GM23338 (cell line): ENCODE measurements around the gene TBC1D9B. TPM values are rescaled to one million over a fixed set of nuclear protein-coding genes. Genes with fewer than 3 reads are reported as not detected.

Experiments used
- ATAC-seq: fragments of 200-7000 bp; cut with Tn5 transposase; 3 replicates; pipeline ENCODE4 v1.9.1; 2020
- DNase-seq: peaks from one replicate; pipeline ENCODE4 v3.0.0-alpha.2; 2015; ENCODE audit warnings: low spot score
- H2AFZ ChIP-seq: fragments of 200-600 bp; sonication (generic); 2 replicates; pipeline ENCODE4 v1.8.0; 2016; ENCODE audit warnings: antibody characterized with exemption, mild to moderate bottlenecking, moderate library complexity
- H3F3A ChIP-seq: fragments of 200-600 bp; sonication (generic); replicated peaks from 2 replicates; pipeline ENCODE4 v1.8.0; 2017; ENCODE audit warnings: antibody characterized with exemption, mixed run types, low read depth
- H3K27ac ChIP-seq: fragments of 200-600 bp; sonication (generic); 2 replicates; pipeline ENCODE4 v1.6.1; 2016; ENCODE audit warnings: low read depth
- H3K27me3 ChIP-seq: fragments of 200-600 bp; sonication (generic); 2 replicates; pipeline ENCODE4 v1.8.0; 2016; ENCODE audit warnings: mild to moderate bottlenecking, mixed run types, moderate library complexity; ENCODE audit not compliant: insufficient read depth
- H3K36me3 ChIP-seq: fragments of 200-600 bp; sonication (generic); 2 replicates; pipeline ENCODE4 v1.8.0; 2016; ENCODE audit warnings: mild to moderate bottlenecking; ENCODE audit not compliant: insufficient read depth
- H3K4me1 ChIP-seq: fragments of 200-600 bp; sonication (generic); 2 replicates; pipeline ENCODE4 v1.8.0; 2016; ENCODE audit warnings: mild to moderate bottlenecking, moderate library complexity; ENCODE audit not compliant: insufficient read depth
- H3K4me2 ChIP-seq: fragments of 200-600 bp; sonication (generic); 2 replicates; pipeline ENCODE4 v1.7.1; 2017; ENCODE audit warnings: mixed run types
- H3K4me3 ChIP-seq: fragments of 200-600 bp; sonication (generic); 2 replicates; pipeline ENCODE4 v1.6.1; 2016; ENCODE audit warnings: mixed run types
- H3K79me2 ChIP-seq: fragments of 200-600 bp; sonication (generic); replicated peaks from 2 replicates; pipeline ENCODE4 v1.8.0; 2017; ENCODE audit warnings: mild to moderate bottlenecking; ENCODE audit not compliant: insufficient read depth
- H3K9me2 ChIP-seq: fragments of 200-600 bp; sonication (generic); 2 replicates; pipeline ENCODE4 v1.8.0; 2017; ENCODE audit not compliant: insufficient read depth
- H4K20me1 ChIP-seq: fragments of 200-600 bp; sonication (generic); replicated peaks from 2 replicates; pipeline ENCODE4 v1.8.0; 2017; ENCODE audit warnings: mild to moderate bottlenecking; ENCODE audit not compliant: insufficient read depth
- H3K27ac Mint-ChIP-seq: 2 replicates; pipeline ENCODE4 v1.8.0; 2020; ENCODE audit warnings: inconsistent platforms, mild to moderate bottlenecking, moderate library complexity, mixed read lengths
- H3K27me3 Mint-ChIP-seq: 3 replicates; pipeline ENCODE4 v1.8.0; 2022; ENCODE audit warnings: low read depth, mild to moderate bottlenecking, moderate library complexity, mixed read lengths, inconsistent platforms; ENCODE audit not compliant: insufficient read depth, poor library complexity
- H3K36me3 Mint-ChIP-seq: 3 replicates; pipeline ENCODE4 v1.8.0; 2021; ENCODE audit warnings: low read depth, mild to moderate bottlenecking, inconsistent platforms, moderate library complexity, mixed read lengths
- H3K4me1 Mint-ChIP-seq: 3 replicates; pipeline ENCODE4 v1.8.0; 2020; ENCODE audit warnings: mild to moderate bottlenecking, inconsistent platforms, mixed read lengths
- H3K4me3 Mint-ChIP-seq: 3 replicates; pipeline ENCODE4 v1.8.0; 2021; ENCODE audit warnings: moderate library complexity, mild to moderate bottlenecking, inconsistent platforms, mixed read lengths
- H3K9me3 Mint-ChIP-seq: 3 replicates; pipeline ENCODE4 v1.8.0; 2020; ENCODE audit warnings: moderate library complexity, mild to moderate bottlenecking, inconsistent platforms, mixed read lengths
- CREB1 ChIP-seq: fragments of 250-450 bp; sonication (Bioruptor Pico); IDR thresholded peaks from 2 replicates; pipeline ENCODE4 v1.5.0; 2020; ENCODE audit warnings: low read depth, mild to moderate bottlenecking, moderate library complexity
- CTCF ChIP-seq, 2 experiments: fragments of 200-600 bp in 1 of 2; sonication (generic) in 1 of 2; conservative IDR thresholded peaks; 2 replicates each; pipeline versions ENCODE4 v1.5.1 to v1.6.1; 2016 to 2017; ENCODE audit warnings: antibody characterized with exemption in 2 of 2, low read depth in 2 of 2, mild to moderate bottlenecking in 2 of 2, moderate library complexity in 1 of 2
- ETS1 ChIP-seq: IDR thresholded peaks from 2 replicates; pipeline ENCODE4 v1.6.1; 2016; ENCODE audit warnings: antibody characterized with exemption
- EZH2 ChIP-seq: fragments of 200-600 bp; sonication (generic); IDR thresholded peaks from one replicate; pipeline ENCODE4 v1.8.0; 2017; ENCODE audit warnings: antibody characterized with exemption, mild to moderate bottlenecking, low read depth; ENCODE audit not compliant: unreplicated experiment
- EZH2phosphoT487 ChIP-seq: fragments of 200-600 bp; sonication (generic); IDR thresholded peaks from one replicate; pipeline ENCODE4 v1.8.1; 2018; ENCODE audit warnings: antibody characterized with exemption; ENCODE audit not compliant: unreplicated experiment
- JUNB ChIP-seq: IDR thresholded peaks from one replicate; pipeline ENCODE4 v1.6.1; 2016; ENCODE audit warnings: antibody characterized with exemption; ENCODE audit not compliant: unreplicated experiment
- NANOG ChIP-seq: IDR thresholded peaks from 2 replicates; pipeline ENCODE4 v1.6.1; 2016; ENCODE audit warnings: antibody characterized with exemption, borderline replicate concordance
- POLR2AphosphoS5 ChIP-seq: IDR thresholded peaks from 2 replicates; pipeline ENCODE4 v1.6.1; 2016; ENCODE audit warnings: antibody characterized with exemption, low read depth
- REST ChIP-seq: IDR thresholded peaks from one replicate; pipeline ENCODE4 v1.6.1; 2018; ENCODE audit warnings: antibody characterized with exemption; ENCODE audit not compliant: unreplicated experiment
- STAT1 ChIP-seq: IDR thresholded peaks from one replicate; pipeline ENCODE4 v1.6.1; 2016; ENCODE audit warnings: antibody characterized with exemption; ENCODE audit not compliant: unreplicated experiment
- ZNF114 ChIP-seq: fragments of 250-450 bp; sonication (Bioruptor Pico); IDR thresholded peaks from 2 replicates; pipeline ENCODE4 v1.5.0; 2020; ENCODE audit warnings: mild to moderate bottlenecking, moderate library complexity
- ZNF331 ChIP-seq: fragments of 250-450 bp; sonication (Bioruptor Pico); IDR thresholded peaks from 2 replicates; pipeline ENCODE4 v1.5.0; 2020; ENCODE audit warnings: low read depth, mild to moderate bottlenecking, moderate library complexity
- ZNF462 ChIP-seq: fragments of 250-450 bp; sonication (Bioruptor Pico); IDR thresholded peaks from 2 replicates; pipeline ENCODE4 v1.5.0; 2020; ENCODE audit warnings: mild to moderate bottlenecking, moderate library complexity
- polyA plus RNA-seq: library from polyadenylated mRNA; unstranded; fragments of >200 nt; fragmentation: Nextera tagmentation; extraction: Ambion mirVana; gene quantifications from 2 replicates; pipeline ENCODE4 v1.2.1, GENCODE V29; 2016
- total RNA-seq: library from RNA; depleted of rRNA; stranded (reverse); fragments of >200 nt; shearing (Covaris generic); gene quantifications from 2 replicates; pipeline ENCODE4 v1.2.3, GENCODE V29; 2014

The TBC1D9B gene
- total and polyA plus RNA-seq, 2 experiments from 2014 or later, result 19.0 to 38.0 TPM

GRCh38 chr5:179814090-179814489 is 93.6 kb downstream of the TBC1D9B start:
- no peak overlapping the region for H3K27ac Mint-ChIP-seq
- peaks cover 32% of the 10 kb centered on the region for H3K36me3 Mint-ChIP-seq
- no peaks in the 10 kb centered on the region for H3K9me2 ChIP-seq
- H3K27ac ChIP-seq, result no peak overlapping the region
- TF ChIP-seq EZH2phosphoT487 (no peak), ZNF331 (CRISPR knock-in tag) (no peak), CREB1 (CRISPR knock-in tag) (no peak), ETS1 (no peak), NANOG (no peak), CTCF (conservative IDR thresholded peaks at IDR 0.05; ENCODE audit: low read depth in 2 of 2) (no peak), JUNB (no peak), EZH2 (no peak), STAT1 (no peak), ZNF114 (CRISPR knock-in tag) (no peak), REST (no peak), POLR2AphosphoS5 (no peak), ZNF462 (no peak)
- no peaks in the 10 kb centered on the region for H3K9me3 Mint-ChIP-seq
- peaks cover 25% of the 10 kb centered on the region for H3K4me1 Mint-ChIP-seq
- H3K36me3 ChIP-seq, result peaks cover 5% of the 10 kb centered on the region; the same call in 1 of the 2 replicates
- H3K4me1 ChIP-seq, result peaks cover 20% of the 10 kb centered on the region
- ATAC-seq, result no peak
- peaks cover 12% of the 10 kb centered on the region; the same call in 1 of the 2 replicates for H3K27me3 ChIP-seq
- H3K4me2 ChIP-seq, result no peak overlapping the region
- peaks cover 26% of the 10 kb centered on the region for H3K27me3 Mint-ChIP-seq
- no peak overlapping the region; the same call in 2 of the 3 replicates for H3K4me3 Mint-ChIP-seq
- H4K20me1 ChIP-seq, result no peaks in the 10 kb centered on the region; the same call in 1 of the 2 replicates
- H2AFZ ChIP-seq, result no peak overlapping the region
- no peak overlapping the region for H3K4me3 ChIP-seq
- no peak for DNase-seq
- no peaks in the 10 kb centered on the region for H3K79me2 ChIP-seq
- peaks cover 24% of the 10 kb centered on the region for H3F3A ChIP-seq
